ENCODE measurements around the gene TLE6.

GRCh38 chr19:3031607-3031867 lies 54.2 kb downstream of the TLE6 start:
- TF ChIP-seq POLR2A (IDR thresholded peaks at IDR 0.05) (no peak), CTCF (IDR thresholded peaks at IDR 0.05 in 4 of 5, conservative IDR thresholded peaks at IDR 0.05 in 1 of 5) (no peak)
